Epidermal melanocyte (primary cell): ENCODE results near the gene DUOXA1.

Source experiments
- DNase-seq: peaks from one replicate; pipeline ENCODE4 v3.0.0; 2011; ENCODE audit warnings: low spot score; ENCODE audit not compliant: insufficient read length

DUOXA1 gene

GRCh38 chr15:45129651-45130129 is at the start of gene DUOXA1, which contains the start of gene DUOX1:
Gene DUOXA1 (minus strand): TSS chr15:45129879. CDS start chr15:45123014, 6,865 bp downstream.
Gene DUOX1 (plus strand): TSS chr15:45129994. CDS start chr15:45131967, 1,973 bp downstream.
- no peak for DNase-seq

- no peak for DNase-seq
Measured at GRCh38 chr15:45177285-45177684, 47.6 kb upstream of the DUOXA1 start.

GRCh38 chr15:45174577-45174976 is 44.9 kb upstream of the DUOXA1 start:
- DNase-seq = no peak

- no peak for DNase-seq
Measured at GRCh38 chr15:45174069-45174468, 44.4 kb upstream of the DUOXA1 start.

GRCh38 chr15:45171912-45172311 is 42.2 kb upstream of the DUOXA1 start:
- no peak for DNase-seq

GRCh38 chr15:45169608-45170480 is 40.2 kb upstream of the DUOXA1 start:
- no peak for DNase-seq

- no peak for DNase-seq
Measured at GRCh38 chr15:45168751-45169551, 39.3 kb upstream of the DUOXA1 start.

- no peak for DNase-seq
Measured at GRCh38 chr15:45168286-45168685, 38.6 kb upstream of the DUOXA1 start.

GRCh38 chr15:45167631-45168205 is 38.0 kb upstream of the DUOXA1 start:
- DNase-seq = no peak

GRCh38 chr15:45166834-45167630 is 37.4 kb upstream of the DUOXA1 start:
- DNase-seq = peak; percentile 86

GRCh38 chr15:45165536-45165935 is 35.9 kb upstream of the DUOXA1 start:
- DNase-seq = no peak

GRCh38 chr15:45164914-45165313 is 35.2 kb upstream of the DUOXA1 start:
- DNase-seq = no peak

GRCh38 chr15:45163508-45163856 is 33.8 kb upstream of the DUOXA1 start:
- no peak for DNase-seq

GRCh38 chr15:45162771-45163507 is 33.3 kb upstream of the DUOXA1 start:
- DNase-seq = peak; percentile 98

GRCh38 chr15:45161666-45162065 is 32.0 kb upstream of the DUOXA1 start:
- no peak for DNase-seq

- no peak for DNase-seq
Measured at GRCh38 chr15:45157974-45158373, 28.3 kb upstream of the DUOXA1 start.

GRCh38 chr15:45156744-45157455 is 27.2 kb upstream of the DUOXA1 start:
- DNase-seq = no peak

GRCh38 chr15:45155739-45156138 is 26.1 kb upstream of the DUOXA1 start:
- DNase-seq = no peak

- no peak for DNase-seq
Measured at GRCh38 chr15:45151998-45152828, 22.5 kb upstream of the DUOXA1 start.
